Tibial nerve (tissue), 4 donors: Measurements from ENCODE around the gene KRTAP29-1.

Experiments
- EP300 ChIP-seq, 2 donors: sonication (generic); formaldehyde crosslinking; IDR thresholded peaks; one replicate each; pipeline ENCODE4 v1.6.1; 2017; ENCODE audit warnings: antibody characterized with exemption in 2 of 2, mild to moderate bottlenecking in 1 of 2
- POLR2A ChIP-seq, 2 donors: fragments of 450-650 bp; IDR thresholded peaks; one replicate each; pipeline ENCODE4 v1.6.1; 2017; ENCODE audit warnings: antibody characterized with exemption in 2 of 2, mild to moderate bottlenecking in 2 of 2, moderate library complexity in 2 of 2
- TF ChIP-seq, protein P1 (sequence below), 5 experiments: fragments of 200-600 bp in 3 of 5; fragments of 450-650 bp in 2 of 5; sonication (generic) in 3 of 5; IDR thresholded peaks; one replicate each; pipeline ENCODE4 v1.5.1; 2016 to 2019; ENCODE audit warnings: antibody characterized with exemption in 5 of 5, mild to moderate bottlenecking in 3 of 5, moderate library complexity in 2 of 5

DNA sequence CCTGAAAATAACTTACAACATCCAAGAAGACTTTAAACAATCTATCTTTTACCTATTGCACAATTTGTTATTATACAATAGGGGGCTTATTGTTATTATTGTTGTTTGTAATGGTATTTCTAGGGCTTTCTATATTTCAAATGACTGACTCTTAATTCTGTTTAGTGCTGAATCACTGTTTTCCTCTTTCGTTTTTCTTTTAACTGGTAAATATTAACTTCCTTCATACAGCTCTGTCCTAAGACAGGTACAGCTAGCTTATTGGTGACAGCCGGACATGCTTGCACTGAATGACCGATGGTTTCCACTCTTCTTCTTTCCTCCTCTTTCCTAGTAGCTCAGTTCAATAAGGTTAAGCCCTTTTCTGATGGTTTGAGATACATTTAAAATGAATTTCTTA, 15.6 kb downstream of the KRTAP29-1 start:
- TF ChIP-seq, protein P1, sequence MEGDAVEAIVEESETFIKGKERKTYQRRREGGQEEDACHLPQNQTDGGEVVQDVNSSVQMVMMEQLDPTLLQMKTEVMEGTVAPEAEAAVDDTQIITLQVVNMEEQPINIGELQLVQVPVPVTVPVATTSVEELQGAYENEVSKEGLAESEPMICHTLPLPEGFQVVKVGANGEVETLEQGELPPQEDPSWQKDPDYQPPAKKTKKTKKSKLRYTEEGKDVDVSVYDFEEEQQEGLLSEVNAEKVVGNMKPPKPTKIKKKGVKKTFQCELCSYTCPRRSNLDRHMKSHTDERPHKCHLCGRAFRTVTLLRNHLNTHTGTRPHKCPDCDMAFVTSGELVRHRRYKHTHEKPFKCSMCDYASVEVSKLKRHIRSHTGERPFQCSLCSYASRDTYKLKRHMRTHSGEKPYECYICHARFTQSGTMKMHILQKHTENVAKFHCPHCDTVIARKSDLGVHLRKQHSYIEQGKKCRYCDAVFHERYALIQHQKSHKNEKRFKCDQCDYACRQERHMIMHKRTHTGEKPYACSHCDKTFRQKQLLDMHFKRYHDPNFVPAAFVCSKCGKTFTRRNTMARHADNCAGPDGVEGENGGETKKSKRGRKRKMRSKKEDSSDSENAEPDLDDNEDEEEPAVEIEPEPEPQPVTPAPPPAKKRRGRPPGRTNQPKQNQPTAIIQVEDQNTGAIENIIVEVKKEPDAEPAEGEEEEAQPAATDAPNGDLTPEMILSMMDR (IDR thresholded peaks at IDR 0.05): no peak
- TF ChIP-seq POLR2A (IDR thresholded peaks at IDR 0.05) (no peak), EP300 (IDR thresholded peaks at IDR 0.05) (no peak)
